Left lung (tissue), 10 donors: ENCODE measurements around the gene RRBP1. TPM values are rescaled to one million over a fixed set of nuclear protein-coding genes. Genes with fewer than 3 reads are reported as not detected.
A peak's percentile ranks its signal among the peaks of the same experiment; 100 is the strongest.

Source experiments
- ATAC-seq: fragments of 200-7000 bp; cut with Tn5 transposase; one replicate; pipeline ENCODE4 v1.9.1; 2020; ENCODE audit warnings: moderate library complexity
- DNase-seq, 4 donors: peaks; one replicate each; pipeline ENCODE4 v3.0.0-alpha.2; 2013 to 2020
- H3K27ac ChIP-seq, 2 donors: fragments of 200-600 bp; sonication (generic) in 1 of 2; one replicate each; pipeline versions ENCODE4 v1.5.0 to v1.8.0; 2020 to 2021
- H3K27me3 ChIP-seq, 2 donors: fragments of 200-600 bp; sonication (generic) in 1 of 2; one replicate each; pipeline versions ENCODE4 v1.5.0 to v1.8.0; 2020 to 2021
- H3K36me3 ChIP-seq, 2 donors: fragments of 200-600 bp; sonication (generic) in 1 of 2; one replicate each; pipeline versions ENCODE4 v1.5.0 to v1.8.0; 2020 to 2021
- H3K4me1 ChIP-seq, 2 donors: fragments of 200-600 bp; one replicate each; pipeline ENCODE4 v1.8.0; 2021
- H3K4me3 ChIP-seq, 2 donors: fragments of 200-600 bp; sonication (generic) in 1 of 2; one replicate each; pipeline versions ENCODE4 v1.5.0 to v1.8.0; 2020 to 2021; ENCODE audit warnings: mild to moderate bottlenecking in 1 of 2
- H3K9me3 ChIP-seq, 2 donors: fragments of 200-600 bp; sonication (generic) in 1 of 2; one replicate each; pipeline versions ENCODE4 v1.5.0 to v1.8.0; 2020 to 2021
- CTCF ChIP-seq, 2 donors: fragments of 200-600 bp; sonication (generic) in 1 of 2; IDR thresholded peaks; one replicate each; pipeline versions ENCODE4 v1.5.0 to v1.8.0; 2021; ENCODE audit warnings: antibody characterized with exemption in 2 of 2
- intact Hi-C, 2 donors: fragments of 100-400 bp; cut with DNase I; formaldehyde crosslinking; loops; one replicate each; pipeline versions ENCODE4 v1.11.2 to v1.14.2; 2022
- polyA plus RNA-seq, 6 donors: library from polyadenylated mRNA; unstranded; fragments of 120-200 nt; gene quantifications; one replicate each; pipeline ENCODE4 v1.2.1, GENCODE V29; 2013; ENCODE audit not compliant: insufficient read length in 6 of 6
- total RNA-seq, 2 donors: library from RNA; stranded (reverse); fragmentation: NEBNext Ultra II Directional; extraction: Animal tissue kit (Norgen Biotek cat#: 25700); gene quantifications; one replicate each; pipeline ENCODE4 v1.2.1, GENCODE V29; 2021
- donor health status: DM: no; HTN: yes; CAD: no.
- donor health status: DM: no; HTN: no; CAD: no.

The RRBP1 gene
- total and polyA plus RNA-seq, 8 donors = 110 to 263 (median 131) TPM

- peak; percentile 8 for ATAC-seq
- peaks cover 3 to 40% of the 10 kb centered on the region in 2 donors for H3K4me1 ChIP-seq
- peak overlapping the region; percentile 51 to 58 for H3K27ac ChIP-seq
- no peak for TF ChIP-seq CTCF (IDR thresholded peaks at IDR 0.05)
- peaks cover 0 to 84% of the 10 kb centered on the region in 2 donors for H3K36me3 ChIP-seq
- intact Hi-C loops = loop anchor here in 1 of 2 donors (10.0 kb wide), 1 partner anchor 77 kb away; the partner anchor contains the start of gene BFSP1
- no peaks in the 10 kb centered on the region for H3K27me3 ChIP-seq
- DNase-seq = peak in 1 of 4 donors; percentile 80
- H3K4me3 ChIP-seq = no peak overlapping the region
- no peaks in the 10 kb centered on the region for H3K9me3 ChIP-seq
Observed at GRCh38 chr20:17611540-17612286, 70.3 kb downstream of the RRBP1 start.

GRCh38 chr20:17611290-17611539 lies 70.8 kb downstream of the RRBP1 start:
- Histone ChIP-seq H3K4me3 (no peak overlapping the region), H3K4me1 (peaks cover 3 to 36% of the 10 kb centered on the region in 2 donors), H3K36me3 (peaks cover 0 to 84% of the 10 kb centered on the region in 2 donors), H3K27ac (peak overlapping the region; percentile 24 to 58), H3K27me3 (no peaks in the 10 kb centered on the region), H3K9me3 (no peaks in the 10 kb centered on the region)
- intact Hi-C loops = loop anchor here in 1 of 2 donors (10.0 kb wide), 1 partner anchor 76 kb away; the partner anchor contains the start of gene BFSP1
- peak; percentile 11 to 41 for TF ChIP-seq CTCF (IDR thresholded peaks at IDR 0.05)
- peak; percentile 54 for ATAC-seq
- DNase-seq = no peak

- peaks cover 0 to 84% of the 10 kb centered on the region in 2 donors for H3K36me3 ChIP-seq
- intact Hi-C loops = loop anchor here in 1 of 2 donors (10.0 kb wide), 1 partner anchor 76 kb away; the partner anchor contains the start of gene BFSP1
- no peak for TF ChIP-seq CTCF (IDR thresholded peaks at IDR 0.05)
- DNase-seq (peak in 1 of 4 donors; percentile 78), ATAC-seq (peak; percentile 1)
- no peaks in the 10 kb centered on the region for H3K27me3 ChIP-seq
- peaks cover 6 to 37% of the 10 kb centered on the region in 2 donors for H3K4me1 ChIP-seq
- peak overlapping the region; percentile 24 to 58 for H3K27ac ChIP-seq
- H3K4me3 ChIP-seq = no peak overlapping the region
- H3K9me3 ChIP-seq = no peaks in the 10 kb centered on the region
Observed at GRCh38 chr20:17610566-17611289, 71.3 kb downstream of the RRBP1 start.

GRCh38 chr20:17609811-17610377 lies 72.1 kb downstream of the RRBP1 start:
- TF ChIP-seq CTCF (IDR thresholded peaks at IDR 0.05) = no peak
- DNase-seq (no peak), ATAC-seq (no peak)
- Histone ChIP-seq H3K27me3 (no peaks in the 10 kb centered on the region), H3K9me3 (no peaks in the 10 kb centered on the region), H3K36me3 (peaks cover 0 to 82% of the 10 kb centered on the region in 2 donors), H3K4me1 (peaks cover 11 to 36% of the 10 kb centered on the region in 2 donors), H3K4me3 (no peak overlapping the region), H3K27ac (peak overlapping the region in 1 of 2 donors; percentile 5)
- intact Hi-C loops = loop anchor here in 1 of 2 donors (10.0 kb wide), 1 partner anchor 75 kb away; the partner anchor contains the start of gene BFSP1
